ENCODE results near the gene HPCA.
A peak's percentile ranks its signal among the peaks of the same experiment; 100 is the strongest.

HPCA gene

GRCh38 chr1:32877211-32878110 lies 8.8 kb upstream of the HPCA start:
- no peak for TF ChIP-seq CTCF (conservative IDR thresholded peaks at IDR 0.05; ENCODE audit: control insufficient read depth, insufficient read depth, low read depth, low read length)
- no peak for DNase-seq (ENCODE audit: low read depth)
- H3K4me3 ChIP-seq (ENCODE audit: control insufficient read depth, low read depth, low read length), result no peak overlapping the region

DNA sequence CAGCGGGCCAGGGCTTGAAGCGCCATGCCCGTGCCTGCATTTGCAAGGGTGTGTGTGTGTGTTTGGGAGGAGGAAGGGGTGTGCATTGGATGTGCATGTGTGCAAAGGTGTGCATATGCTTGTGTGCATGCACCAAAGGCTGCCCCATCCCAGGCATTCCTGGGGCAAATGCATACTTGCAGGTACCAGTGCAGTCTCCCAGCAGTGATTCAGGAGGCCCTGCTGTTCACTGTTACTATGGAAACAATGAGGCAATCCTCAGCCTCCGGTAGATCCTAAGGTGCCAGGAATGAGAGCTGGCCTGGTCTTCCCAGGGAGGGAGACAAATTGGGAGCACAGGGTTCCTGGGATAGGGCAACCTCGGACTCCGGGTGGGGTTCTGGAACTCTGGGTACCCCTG lies 8.1 kb upstream of the HPCA start:
- DNase-seq (ENCODE audit: low read depth), result peak; percentile 36
- no peak overlapping the region for H3K4me3 ChIP-seq (ENCODE audit: control insufficient read depth, low read depth, low read length)
- TF ChIP-seq CTCF (conservative IDR thresholded peaks at IDR 0.05; ENCODE audit: control insufficient read depth, insufficient read depth, low read depth, low read length), result no peak

DNA sequence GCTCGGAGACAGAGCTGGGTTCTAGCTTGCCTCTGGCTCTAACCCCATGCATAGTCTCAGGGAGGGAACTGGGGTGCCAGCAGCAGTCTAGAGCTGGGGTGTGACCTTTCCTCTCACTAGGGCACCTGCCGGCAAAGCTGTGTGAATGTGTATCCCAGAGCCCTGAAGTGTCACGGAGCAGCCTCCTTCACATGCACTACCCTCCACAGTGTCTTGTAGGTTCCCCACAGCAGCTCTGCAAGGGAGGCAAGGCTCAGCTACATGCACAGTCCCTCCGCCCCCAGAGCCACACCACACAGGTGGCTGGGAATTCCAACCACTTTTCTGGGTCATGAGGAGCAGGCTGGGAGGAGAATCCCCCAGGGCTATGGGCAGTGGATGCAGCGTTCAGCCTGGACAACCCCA lies 7.7 kb upstream of the HPCA start:
- TF ChIP-seq CTCF (conservative IDR thresholded peaks at IDR 0.05; ENCODE audit: control insufficient read depth, insufficient read depth, low read depth, low read length), result no peak
- H3K4me3 ChIP-seq (ENCODE audit: control insufficient read depth, low read depth, low read length), result no peak overlapping the region
- DNase-seq (ENCODE audit: low read depth), result no peak

DNA sequence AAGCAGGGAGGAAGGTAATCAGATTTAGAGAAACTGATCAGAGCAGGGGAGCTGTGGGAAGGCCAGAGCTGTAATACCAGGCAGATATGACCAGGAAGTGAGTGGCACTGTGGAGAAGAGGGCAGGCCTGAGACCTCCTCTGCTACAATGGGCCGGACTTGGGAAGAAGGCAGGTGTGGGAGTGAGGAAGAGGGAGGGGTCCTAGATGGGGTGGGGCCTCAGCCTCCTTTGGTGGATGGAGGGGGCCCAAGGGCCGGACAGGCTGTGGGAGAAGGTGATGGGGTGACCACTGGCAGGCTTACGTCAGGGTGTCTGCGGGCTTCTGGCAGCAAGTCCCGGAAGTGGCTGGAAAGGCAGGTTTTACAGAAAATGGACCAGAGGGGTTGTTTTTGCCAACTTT lies 5.0 kb upstream of the HPCA start:
- TF ChIP-seq CTCF (conservative IDR thresholded peaks at IDR 0.05; ENCODE audit: control insufficient read depth, insufficient read depth, low read depth, low read length), result no peak
- no peak for DNase-seq (ENCODE audit: low read depth)
- H3K4me3 ChIP-seq (ENCODE audit: control insufficient read depth, low read depth, low read length), result no peak overlapping the region

- no peak for TF ChIP-seq CTCF (conservative IDR thresholded peaks at IDR 0.05; ENCODE audit: control insufficient read depth, insufficient read depth, low read depth, low read length)
- no peak overlapping the region for H3K4me3 ChIP-seq (ENCODE audit: control insufficient read depth, low read depth, low read length)
- no peak for DNase-seq (ENCODE audit: low read depth)
Measured at GRCh38 chr1:32881871-32882850, 4.1 kb upstream of the HPCA start.

GRCh38 chr1:32883338-32884031 lies 2.8 kb upstream of the HPCA start:
- H3K4me3 ChIP-seq (ENCODE audit: control insufficient read depth, low read depth, low read length), result no peak overlapping the region
- DNase-seq (ENCODE audit: low read depth), result no peak
- no peak for TF ChIP-seq CTCF (conservative IDR thresholded peaks at IDR 0.05; ENCODE audit: control insufficient read depth, insufficient read depth, low read depth, low read length)

Measured in fibroblast of mammary gland (primary cell).